KOPT-K1 (cell line): ENCODE data around the gene RREB1.

Source experiments
- H3K27ac ChIP-seq: fragments of 200-600 bp; sonication (generic); 2 replicates; pipeline ENCODE4 v1.5.1; 2016; ENCODE audit warnings: antibody characterized with exemption, mild to moderate bottlenecking, low read depth, low read length; ENCODE audit not compliant: poor library complexity, severe bottlenecking
- H3K36me3 ChIP-seq: fragments of 200-600 bp; sonication (generic); 2 replicates; pipeline ENCODE4 v1.5.1; 2017; ENCODE audit warnings: antibody characterized with exemption, mild to moderate bottlenecking, low read length, moderate library complexity; ENCODE audit not compliant: insufficient read depth
- H3K9me3 ChIP-seq: fragments of 200-600 bp; sonication (generic); 2 replicates; pipeline ENCODE4 v1.5.1; 2017; ENCODE audit warnings: antibody characterized with exemption, low read length, mild to moderate bottlenecking; ENCODE audit not compliant: insufficient read depth, poor library complexity, severe bottlenecking

Gene RREB1

DNA sequence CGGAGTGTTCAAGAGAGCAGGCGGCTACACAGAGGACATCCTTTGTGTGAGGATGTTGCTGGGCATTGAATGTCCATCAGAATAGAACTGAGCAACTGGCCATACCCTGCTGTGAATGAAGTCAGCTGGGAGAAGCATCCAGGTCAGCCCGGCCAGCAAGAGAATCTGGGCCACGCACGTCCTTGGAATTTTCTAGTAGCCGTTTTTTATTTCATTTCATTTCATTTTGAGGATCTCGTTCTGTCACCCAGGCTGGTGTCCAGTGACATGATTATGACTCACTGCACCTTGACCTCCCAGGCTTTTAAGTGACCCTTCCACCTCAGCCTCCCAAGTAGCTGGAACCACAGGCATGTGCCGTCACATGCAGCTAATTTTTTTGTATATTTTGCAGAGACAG is 107.4 kb downstream of the RREB1 start:
- Histone ChIP-seq H3K27ac (no peak overlapping the region), H3K9me3 (no peaks in the 10 kb centered on the region), H3K36me3 (peaks cover 91% of the 10 kb centered on the region)

GRCh38 chr6:7215798-7216231 is 108.1 kb downstream of the RREB1 start:
- Histone ChIP-seq H3K27ac (no peak overlapping the region), H3K36me3 (peaks cover 93% of the 10 kb centered on the region), H3K9me3 (no peaks in the 10 kb centered on the region)

DNA sequence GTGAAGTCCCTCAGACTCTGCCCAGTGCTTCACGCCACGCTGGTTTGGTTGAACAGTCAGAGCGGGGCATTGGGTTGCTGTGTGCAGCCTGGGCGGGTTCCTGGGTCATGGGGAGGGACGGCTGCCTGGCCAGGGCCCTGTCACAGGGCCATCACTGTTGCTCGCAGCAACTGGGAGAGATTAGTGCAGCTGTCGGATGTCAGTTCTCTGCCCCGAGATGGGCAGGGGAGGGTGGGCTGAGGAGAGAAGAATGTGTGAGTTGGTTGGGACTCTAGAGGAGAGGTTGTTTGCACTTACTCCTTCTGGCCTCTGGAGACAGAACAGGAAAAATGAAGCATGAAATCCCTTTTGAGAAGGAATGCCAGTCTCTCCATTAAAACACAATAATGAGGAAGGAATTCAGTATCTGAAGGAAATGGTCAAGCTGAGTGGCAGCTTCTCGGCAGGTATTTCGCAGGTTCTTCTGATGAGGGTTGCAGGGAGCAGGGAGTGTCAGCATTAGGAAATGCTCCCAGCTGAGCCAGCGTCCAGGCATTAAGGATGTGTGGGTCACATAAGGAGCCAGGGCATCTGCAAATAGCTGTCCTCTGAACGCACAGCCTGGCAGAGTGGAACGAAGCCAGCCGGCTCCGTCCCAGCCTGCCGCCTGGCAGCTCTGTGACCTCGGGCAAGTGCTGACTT is 109.3 kb downstream of the RREB1 start:
- H3K36me3 ChIP-seq = peaks cover 90% of the 10 kb centered on the region

GRCh38 chr6:7218406-7218988 is 110.7 kb downstream of the RREB1 start:
- Histone ChIP-seq H3K9me3 (no peaks in the 10 kb centered on the region), H3K36me3 (peaks cover 87% of the 10 kb centered on the region), H3K27ac (no peak overlapping the region)

More for the DNA sequence above, 109.3 kb downstream of the RREB1 start:
- Histone ChIP-seq H3K9me3 (no peaks in the 10 kb centered on the region), H3K27ac (no peak overlapping the region)

- Histone ChIP-seq H3K27ac (no peak overlapping the region), H3K36me3 (peaks cover 86% of the 10 kb centered on the region), H3K9me3 (no peaks in the 10 kb centered on the region)
Observed at GRCh38 chr6:7219310-7219709, 111.5 kb downstream of the RREB1 start.

GRCh38 chr6:7222197-7222596 is 114.4 kb downstream of the RREB1 start:
- Histone ChIP-seq H3K36me3 (peaks cover 86% of the 10 kb centered on the region), H3K27ac (no peak overlapping the region), H3K9me3 (no peaks in the 10 kb centered on the region)

DNA sequence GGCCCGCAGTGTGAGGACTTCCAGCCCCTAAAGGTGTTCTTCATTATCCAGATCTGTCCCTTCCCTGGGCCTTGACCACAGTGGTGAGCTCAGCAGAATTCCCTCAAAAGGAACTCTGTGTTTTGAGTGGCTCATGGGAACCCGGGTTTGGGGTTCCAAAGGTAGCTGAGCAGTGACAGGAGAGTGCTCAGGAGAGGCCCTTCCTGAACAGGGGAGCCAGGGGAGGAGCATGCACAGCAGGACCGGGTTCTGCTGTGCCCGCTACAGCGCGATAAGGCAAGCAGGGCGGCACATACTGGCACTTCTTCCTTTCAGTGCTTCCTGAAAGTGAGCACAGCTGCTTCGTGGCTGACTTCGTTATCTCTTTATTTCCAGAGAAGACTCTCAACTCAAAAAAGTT is 117.0 kb downstream of the RREB1 start:
- no peaks in the 10 kb centered on the region for H3K9me3 ChIP-seq
- peaks cover 91% of the 10 kb centered on the region for H3K36me3 ChIP-seq

DNA sequence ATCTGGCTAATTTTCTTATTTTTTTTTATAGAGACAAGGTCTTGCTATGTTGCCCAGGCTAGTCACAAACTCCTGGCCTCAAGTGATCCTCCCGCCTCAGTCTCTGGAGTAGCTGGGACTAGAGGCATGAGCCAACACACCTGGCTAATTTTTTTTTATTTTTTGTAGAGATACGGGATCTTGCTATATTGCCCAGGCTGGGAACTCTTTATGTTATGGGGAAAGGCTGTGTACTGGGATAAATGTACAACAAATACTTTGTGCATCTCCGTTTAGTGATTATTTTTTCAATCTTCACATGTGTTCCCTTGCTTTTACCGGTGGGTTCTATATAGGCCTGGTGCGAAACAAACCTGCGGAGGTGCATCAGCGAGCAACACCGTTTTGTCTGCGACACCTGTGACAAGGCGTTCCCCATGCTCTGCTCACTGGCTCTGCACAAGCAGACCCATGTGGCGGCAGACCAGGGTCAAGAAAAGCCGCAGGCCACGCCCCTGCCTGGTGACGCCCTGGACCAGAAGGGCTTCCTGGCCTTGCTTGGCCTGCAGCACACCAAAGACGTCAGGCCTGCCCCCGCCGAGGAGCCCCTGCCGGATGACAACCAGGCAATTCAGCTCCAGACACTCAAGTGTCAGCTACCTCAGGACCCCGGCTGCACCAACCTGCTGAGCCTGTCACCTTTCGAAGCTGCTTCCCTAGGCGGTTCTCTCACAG is 121.1 kb downstream of the RREB1 start:
- no peaks in the 10 kb centered on the region for H3K9me3 ChIP-seq
- H3K36me3 ChIP-seq = peaks cover 94% of the 10 kb centered on the region

More for the DNA sequence above, 117.0 kb downstream of the RREB1 start:
- no peak overlapping the region for H3K27ac ChIP-seq

DNA sequence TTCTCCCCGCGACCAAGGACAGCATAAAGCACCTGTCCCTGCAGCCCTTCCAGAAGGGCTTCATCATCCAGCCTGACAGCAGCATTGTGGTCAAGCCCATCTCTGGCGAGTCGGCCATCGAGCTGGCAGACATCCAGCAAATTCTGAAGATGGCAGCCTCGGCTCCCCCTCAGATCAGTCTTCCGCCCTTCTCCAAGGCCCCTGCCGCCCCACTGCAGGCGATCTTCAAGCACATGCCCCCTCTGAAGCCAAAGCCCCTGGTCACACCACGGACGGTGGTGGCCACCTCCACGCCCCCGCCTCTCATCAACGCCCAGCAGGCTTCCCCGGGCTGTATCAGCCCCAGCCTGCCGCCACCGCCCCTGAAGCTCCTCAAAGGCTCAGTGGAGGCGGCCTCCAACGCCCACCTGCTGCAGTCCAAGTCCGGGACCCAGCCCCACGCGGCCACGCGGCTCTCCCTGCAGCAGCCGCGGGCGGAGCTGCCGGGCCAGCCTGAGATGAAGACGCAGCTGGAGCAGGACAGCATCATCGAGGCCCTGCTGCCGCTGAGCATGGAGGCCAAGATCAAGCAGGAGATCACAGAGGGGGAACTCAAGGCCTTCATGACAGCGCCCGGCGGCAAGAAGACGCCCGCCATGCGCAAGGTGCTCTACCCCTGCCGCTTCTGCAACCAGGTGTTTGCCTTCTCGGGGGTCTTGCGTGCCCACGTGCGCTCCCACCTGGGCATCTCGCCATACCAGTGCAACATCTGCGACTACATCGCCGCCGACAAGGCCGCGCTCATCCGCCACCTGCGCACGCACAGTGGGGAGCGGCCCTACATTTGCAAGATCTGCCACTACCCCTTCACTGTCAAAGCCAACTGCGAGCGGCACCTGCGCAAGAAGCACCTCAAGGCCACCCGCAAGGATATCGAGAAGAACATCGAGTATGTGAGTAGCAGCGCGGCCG is 121.9 kb downstream of the RREB1 start:
- no peaks in the 10 kb centered on the region for H3K9me3 ChIP-seq
- H3K27ac ChIP-seq = no peak overlapping the region
- H3K36me3 ChIP-seq = peaks cover 94% of the 10 kb centered on the region

More for the DNA sequence above, 121.1 kb downstream of the RREB1 start:
- H3K27ac ChIP-seq = no peak overlapping the region

GRCh38 chr6:7230327-7230691 is 122.5 kb downstream of the RREB1 start:
- peaks cover 94% of the 10 kb centered on the region for H3K36me3 ChIP-seq
- H3K9me3 ChIP-seq = no peaks in the 10 kb centered on the region
- no peak overlapping the region for H3K27ac ChIP-seq

DNA sequence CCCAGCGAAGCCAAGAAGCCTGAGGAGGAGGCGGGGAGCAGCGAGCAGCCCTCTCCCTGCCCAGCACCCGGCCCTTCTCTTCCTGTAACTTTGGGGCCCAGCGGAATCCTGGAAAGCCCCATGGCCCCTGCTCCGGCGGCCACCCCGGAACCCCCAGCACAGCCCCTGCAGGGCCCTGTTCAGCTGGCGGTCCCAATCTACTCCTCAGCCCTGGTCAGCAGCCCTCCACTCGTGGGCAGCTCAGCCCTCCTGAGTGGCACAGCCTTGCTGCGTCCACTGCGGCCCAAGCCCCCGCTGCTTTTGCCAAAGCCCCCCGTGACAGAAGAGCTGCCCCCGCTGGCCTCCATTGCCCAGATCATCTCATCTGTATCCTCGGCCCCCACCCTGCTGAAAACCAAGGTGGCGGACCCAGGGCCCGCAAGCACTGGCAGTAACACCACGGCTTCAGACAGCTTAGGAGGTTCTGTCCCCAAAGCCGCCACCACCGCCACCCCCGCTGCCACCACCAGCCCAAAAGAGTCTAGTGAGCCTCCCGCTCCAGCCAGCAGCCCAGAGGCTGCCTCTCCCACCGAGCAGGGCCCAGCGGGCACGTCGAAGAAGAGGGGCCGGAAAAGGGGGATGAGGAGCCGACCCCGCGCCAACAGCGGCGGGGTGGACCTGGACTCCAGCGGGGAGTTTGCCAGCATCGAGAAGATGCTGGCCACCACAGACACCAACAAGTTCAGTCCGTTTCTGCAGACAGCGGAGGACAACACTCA is 123.4 kb downstream of the RREB1 start:
- H3K9me3 ChIP-seq = no peaks in the 10 kb centered on the region
- no peak overlapping the region for H3K27ac ChIP-seq
- H3K36me3 ChIP-seq = peaks cover 94% of the 10 kb centered on the region

DNA sequence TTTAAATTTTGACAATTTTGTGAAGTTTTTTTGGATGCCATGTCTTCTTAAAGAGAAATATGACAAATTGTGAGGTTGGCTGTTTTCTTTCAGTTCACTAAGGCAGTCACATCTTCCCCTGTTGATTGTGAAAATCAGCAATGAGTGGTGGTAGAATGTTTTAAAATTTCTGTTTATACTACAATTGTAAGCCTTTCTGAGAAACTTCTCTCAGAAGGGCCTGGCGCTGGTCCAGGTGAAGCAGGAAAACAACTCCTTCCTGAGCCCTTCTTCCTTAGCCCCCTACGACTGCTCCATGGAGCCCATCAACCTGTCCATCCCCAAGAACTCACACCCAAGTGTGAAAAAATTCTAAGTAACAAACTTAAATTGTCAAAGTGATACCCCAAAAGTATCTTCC is 124.6 kb downstream of the RREB1 start:
- Histone ChIP-seq H3K36me3 (peaks cover 91% of the 10 kb centered on the region), H3K9me3 (no peaks in the 10 kb centered on the region), H3K27ac (no peak overlapping the region)

DNA sequence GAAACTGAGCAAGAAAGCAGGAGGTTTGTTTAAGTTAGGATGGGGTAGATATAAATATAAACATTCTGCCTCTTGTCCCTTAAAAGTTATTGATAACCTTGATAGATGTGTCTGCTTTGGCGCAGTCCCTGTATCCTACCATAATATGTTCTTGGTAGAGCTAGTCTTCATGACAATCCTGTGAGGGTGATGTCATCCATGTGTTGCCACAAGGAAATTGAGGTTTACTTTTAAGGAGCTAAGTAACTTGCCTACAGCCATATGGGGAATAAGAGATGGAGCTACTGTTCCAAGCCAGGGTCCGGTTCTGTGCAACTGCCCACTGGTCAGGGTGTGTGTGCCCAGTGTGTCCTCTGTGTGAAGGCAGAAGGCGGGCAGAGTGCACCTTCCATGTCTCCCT is 126.8 kb downstream of the RREB1 start:
- peaks cover 77% of the 10 kb centered on the region for H3K36me3 ChIP-seq
- no peak overlapping the region for H3K27ac ChIP-seq
- H3K9me3 ChIP-seq = no peaks in the 10 kb centered on the region

DNA sequence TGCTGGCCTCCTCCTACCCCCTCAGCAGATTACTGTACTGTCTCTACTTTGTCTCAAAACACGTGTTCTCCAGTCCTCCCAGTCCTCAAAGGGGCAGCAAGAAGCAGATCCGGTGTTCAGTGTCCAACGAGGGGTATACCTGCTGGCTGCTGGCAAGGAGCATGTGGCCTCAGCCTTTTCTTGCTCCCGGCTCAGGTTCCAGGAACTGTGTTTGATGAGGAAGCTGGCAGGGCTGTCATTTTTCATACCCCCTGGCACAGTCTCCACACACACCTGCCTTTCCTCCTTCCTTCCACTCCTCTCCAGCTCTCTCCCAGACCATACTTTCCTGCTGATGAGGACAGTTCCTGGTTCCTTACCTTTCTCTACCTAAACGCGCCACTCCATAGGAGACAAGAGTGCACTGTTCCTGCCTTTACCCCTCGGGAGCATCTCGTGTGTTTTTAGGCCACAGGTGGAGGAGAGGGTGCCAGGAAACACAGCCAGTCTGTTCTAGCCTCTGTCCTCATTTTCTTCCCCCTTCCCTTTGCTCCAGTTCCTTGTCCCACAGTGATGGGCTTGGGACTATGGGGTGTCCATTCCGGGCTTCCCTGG is 128.0 kb downstream of the RREB1 start:
- Histone ChIP-seq H3K36me3 (peaks cover 74% of the 10 kb centered on the region), H3K27ac (no peak overlapping the region), H3K9me3 (no peaks in the 10 kb centered on the region)
